ENCODE data around the gene NUDT19. TPM values are rescaled to one million over a fixed set of nuclear protein-coding genes. Genes with fewer than 3 reads are reported as not detected.

NUDT19 gene
- total and polyA plus RNA-seq, 7 donors, result 6.1 to 10.7 (median 6.7) TPM

DNA sequence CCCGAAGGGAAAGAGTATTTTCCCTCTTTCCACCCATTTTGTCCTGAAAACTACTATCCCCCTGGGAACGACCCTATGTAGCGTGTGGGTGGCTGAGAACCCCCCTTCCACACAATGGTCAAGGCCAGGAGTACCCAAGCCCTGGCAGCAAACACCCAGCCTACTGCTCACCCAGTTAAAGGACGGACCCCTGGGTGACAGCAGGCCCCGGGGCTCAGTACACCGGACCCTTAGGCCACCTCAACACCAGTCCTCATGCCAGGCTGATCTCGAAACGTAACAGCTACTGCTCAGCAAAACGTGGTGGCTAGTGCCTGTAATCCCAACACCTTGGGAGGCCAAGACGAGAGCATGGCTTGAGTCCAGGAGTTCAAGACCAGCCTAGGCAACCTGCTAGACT is 18.0 kb upstream of the NUDT19 start:
- TF ChIP-seq POLR2AphosphoS5 (IDR thresholded peaks at IDR 0.05) (no peak), POLR2A (IDR thresholded peaks at IDR 0.05) (no peak), EP300 (IDR thresholded peaks at IDR 0.05) (no peak)
- TF ChIP-seq, protein P1, sequence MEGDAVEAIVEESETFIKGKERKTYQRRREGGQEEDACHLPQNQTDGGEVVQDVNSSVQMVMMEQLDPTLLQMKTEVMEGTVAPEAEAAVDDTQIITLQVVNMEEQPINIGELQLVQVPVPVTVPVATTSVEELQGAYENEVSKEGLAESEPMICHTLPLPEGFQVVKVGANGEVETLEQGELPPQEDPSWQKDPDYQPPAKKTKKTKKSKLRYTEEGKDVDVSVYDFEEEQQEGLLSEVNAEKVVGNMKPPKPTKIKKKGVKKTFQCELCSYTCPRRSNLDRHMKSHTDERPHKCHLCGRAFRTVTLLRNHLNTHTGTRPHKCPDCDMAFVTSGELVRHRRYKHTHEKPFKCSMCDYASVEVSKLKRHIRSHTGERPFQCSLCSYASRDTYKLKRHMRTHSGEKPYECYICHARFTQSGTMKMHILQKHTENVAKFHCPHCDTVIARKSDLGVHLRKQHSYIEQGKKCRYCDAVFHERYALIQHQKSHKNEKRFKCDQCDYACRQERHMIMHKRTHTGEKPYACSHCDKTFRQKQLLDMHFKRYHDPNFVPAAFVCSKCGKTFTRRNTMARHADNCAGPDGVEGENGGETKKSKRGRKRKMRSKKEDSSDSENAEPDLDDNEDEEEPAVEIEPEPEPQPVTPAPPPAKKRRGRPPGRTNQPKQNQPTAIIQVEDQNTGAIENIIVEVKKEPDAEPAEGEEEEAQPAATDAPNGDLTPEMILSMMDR (IDR thresholded peaks at IDR 0.05), result no peak
- Histone ChIP-seq H3K36me3 (no peaks in the 10 kb centered on the region), H3K27me3 (peaks cover 0 to 23% (median 12%) of the 10 kb centered on the region in 3 donors), H3K4me3 (peak overlapping the region in 2 of 4 donors; percentile 89 to 99), H3K4me1 (peaks cover 0 to 44% (median 37%) of the 10 kb centered on the region in 4 donors), H3K27ac (no peak overlapping the region), H3K9me3 (no peaks in the 10 kb centered on the region)
- intact Hi-C loops (cut with DNase I), result loop anchor here (10.0 kb wide), 1 partner anchor 501 kb away; no protein-coding TSS in a partner anchor
- 85 to 92% methylated on average over 10 of the region's 10 CpGs for WGBS, 2 donors
- DNase-seq, result no peak

DNA sequence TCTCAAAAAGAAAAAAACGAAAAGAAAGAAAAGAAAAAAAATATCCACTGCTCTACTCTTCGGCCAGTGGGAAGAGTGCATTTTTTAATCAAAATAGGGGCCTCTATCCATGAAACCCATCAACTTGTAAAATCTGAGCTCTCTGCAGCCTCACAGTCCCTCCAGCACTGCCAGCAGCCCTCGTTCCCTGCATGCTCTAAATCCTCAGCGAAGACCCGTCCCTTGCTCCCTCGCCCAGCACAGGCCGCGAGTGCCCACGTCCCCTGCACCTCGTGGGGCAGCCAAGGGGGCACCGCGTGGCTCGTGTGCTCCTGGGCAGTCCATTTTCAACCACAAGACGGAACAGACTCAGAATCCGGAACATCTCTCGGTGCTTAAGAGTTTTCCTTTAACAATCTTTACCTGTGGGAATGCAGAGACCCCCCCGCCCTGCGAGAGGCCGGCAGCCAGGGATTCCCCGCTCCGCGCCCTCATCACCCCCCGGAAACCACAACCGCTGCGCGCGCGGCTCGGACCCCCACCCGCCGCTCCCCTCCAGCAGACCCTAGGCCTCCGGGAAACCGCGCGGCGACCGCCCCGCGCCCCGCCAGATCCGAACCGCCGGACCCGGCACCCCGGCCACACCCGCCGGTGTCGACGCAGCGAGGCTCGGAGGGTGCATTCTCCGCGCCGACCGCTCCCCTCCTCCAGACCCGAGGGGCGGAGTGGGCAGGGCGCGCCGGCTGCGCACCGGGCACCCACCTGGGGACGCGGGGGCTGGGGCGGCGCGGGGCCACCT is 17.3 kb upstream of the NUDT19 start:
- H3K4me1 ChIP-seq, result peaks cover 0 to 44% (median 37%) of the 10 kb centered on the region in 4 donors

GRCh38 chr19:32674931-32675719 is 16.5 kb upstream of the NUDT19 start, which contains the start of gene ANKRD27:
TSS of gene ANKRD27 (minus strand) at chr19:32675180. CDS start at chr19:32659015, 16,165 bp downstream.
- H3K4me3 ChIP-seq, result peak within 1 kb of the TSS; percentile 74 to 99 (median 85)
- H3K4me1 ChIP-seq, result peaks cover 0 to 40% (median 34%) of the 10 kb centered on the region in 4 donors
- peak within 1 kb of the TSS; percentile 87 to 93 (median 88) for H3K27ac ChIP-seq
- WGBS, 2 donors, result 0 to 1% methylated on average over 75 of the region's 75 CpGs
- H3K27me3 ChIP-seq, result peaks cover 0 to 23% (median 12%) of the 10 kb centered on the region in 3 donors
- peak; percentile 69 to 90 (median 84) for TF ChIP-seq POLR2AphosphoS5 (IDR thresholded peaks at IDR 0.05)
- peak in 1 of 4 donors; percentile 6 for TF ChIP-seq EP300 (IDR thresholded peaks at IDR 0.05)
- TF ChIP-seq, protein P1 (IDR thresholded peaks at IDR 0.05), result no peak
- peak; percentile 30 to 45 for TF ChIP-seq POLR2A (IDR thresholded peaks at IDR 0.05)
- no peaks in the 10 kb centered on the region for H3K36me3 ChIP-seq
- DNase-seq, result peak; percentile 99
- H3K9me3 ChIP-seq, result no peaks in the 10 kb centered on the region
- intact Hi-C loops (cut with DNase I), result loop anchor here (5.0 to 10.0 kb wide), 3 partner anchors 93 to 500 kb away; partner anchors contain the start of genes PDCD5 and ZNF507

More for the DNA sequence above, 17.3 kb upstream of the NUDT19 start:
- peak overlapping the region; percentile 74 to 99 (median 85) for H3K4me3 ChIP-seq
- no peak for DNase-seq
- H3K27me3 ChIP-seq, result peaks cover 0 to 23% (median 12%) of the 10 kb centered on the region in 3 donors
- TF ChIP-seq, protein P1 (IDR thresholded peaks at IDR 0.05), result no peak
- TF ChIP-seq POLR2AphosphoS5 (IDR thresholded peaks at IDR 0.05) (no peak), EP300 (IDR thresholded peaks at IDR 0.05) (no peak), POLR2A (IDR thresholded peaks at IDR 0.05) (no peak)
- no peaks in the 10 kb centered on the region for H3K9me3 ChIP-seq
- H3K27ac ChIP-seq, result peak overlapping the region; percentile 87 to 93 (median 88)
- no peaks in the 10 kb centered on the region for H3K36me3 ChIP-seq
- intact Hi-C loops (cut with DNase I), result loop anchor here (10.0 kb wide), 1 partner anchor 500 kb away; no protein-coding TSS in a partner anchor
- WGBS, 2 donors, result 1 to 2% methylated on average over 67 of the region's 67 CpGs

GRCh38 chr19:32675720-32676185 is 15.9 kb upstream of the NUDT19 start, which contains the start of gene RGS9BP:
TSS of gene RGS9BP (plus strand) at chr19:32675848. CDS start at chr19:32676264, 416 bp downstream.
- TF ChIP-seq POLR2AphosphoS5 (IDR thresholded peaks at IDR 0.05), result no peak
- TF ChIP-seq POLR2A (IDR thresholded peaks at IDR 0.05), result no peak
- TF ChIP-seq, protein P1 (IDR thresholded peaks at IDR 0.05), result no peak
- no peak for TF ChIP-seq EP300 (IDR thresholded peaks at IDR 0.05)
- Histone ChIP-seq H3K27me3 (peaks cover 0 to 23% (median 12%) of the 10 kb centered on the region in 3 donors), H3K36me3 (no peaks in the 10 kb centered on the region), H3K4me3 (peak within 1 kb of the TSS; percentile 74 to 99 (median 85)), H3K4me1 (peaks cover 0 to 40% (median 34%) of the 10 kb centered on the region in 4 donors), H3K9me3 (no peaks in the 10 kb centered on the region), H3K27ac (peak within 1 kb of the TSS; percentile 87 to 93 (median 88))
- WGBS, 2 donors, result 2% methylated on average over 53 of the region's 53 CpGs
- peak; percentile 94 for DNase-seq
- intact Hi-C loops (cut with DNase I), result loop anchor here (5.0 to 10.0 kb wide), 3 partner anchors 93 to 499 kb away; partner anchors contain the start of genes PDCD5 and ZNF507
